IMR-90 (cell line): ENCODE data around the gene MUC21.
A peak's percentile ranks its signal among the peaks of the same experiment; 100 is the strongest.

Experiments
- FOS ChIP-seq: fragments of 150-350 bp; IDR thresholded peaks from 2 replicates; pipeline ENCODE4 v1.6.1; 2016; ENCODE audit warnings: low read depth, low read length
- MAZ ChIP-seq: IDR thresholded peaks from 2 replicates; pipeline ENCODE4 v1.6.1; 2012; ENCODE audit warnings: low read depth, mild to moderate bottlenecking, low read length, improper control_type of control experiment, moderate library complexity, borderline replicate concordance
- MXI1 ChIP-seq: IDR thresholded peaks from 2 replicates; pipeline ENCODE4 v1.6.1; 2012; ENCODE audit warnings: low read depth, mild to moderate bottlenecking, low read length, moderate library complexity, borderline replicate concordance
- NFE2L2 ChIP-seq: fragments of 150-350 bp; IDR thresholded peaks from 2 replicates; pipeline ENCODE4 v1.6.1; 2016; ENCODE audit warnings: low read depth, mild to moderate bottlenecking, low read length
- POLR2A ChIP-seq: IDR thresholded peaks from 2 replicates; pipeline ENCODE4 v1.6.1; 2012; ENCODE audit warnings: mild to moderate bottlenecking, low read depth, low read length
- RAD21 ChIP-seq: IDR thresholded peaks from 2 replicates; pipeline ENCODE4 v1.6.1; 2012; ENCODE audit warnings: low read length, improper control_type of control experiment
- RCOR1 ChIP-seq: IDR thresholded peaks from 2 replicates; pipeline ENCODE4 v1.6.1; 2012; ENCODE audit warnings: mild to moderate bottlenecking, low read length, improper control_type of control experiment; ENCODE audit not compliant: insufficient replicate concordance
- RFX5 ChIP-seq: IDR thresholded peaks from 2 replicates; pipeline ENCODE4 v1.8.0; 2012; ENCODE audit warnings: low read depth, mild to moderate bottlenecking, low read length, moderate library complexity
- SMC3 ChIP-seq: fragments of 150-350 bp; IDR thresholded peaks from 2 replicates; pipeline ENCODE4 v1.6.1; 2016; ENCODE audit warnings: low read depth, mild to moderate bottlenecking, antibody characterized with exemption, low read length, moderate library complexity
- TF ChIP-seq, protein P1 (sequence below): fragments of 150-350 bp; IDR thresholded peaks from 2 replicates; pipeline ENCODE4 v1.6.1; 2016; ENCODE audit warnings: low read depth, mild to moderate bottlenecking, low read length, moderate library complexity, borderline replicate concordance
- TF ChIP-seq, protein P2 (sequence below): conservative IDR thresholded peaks from 2 replicates; pipeline ENCODE4 v1.5.1; 2012; ENCODE audit warnings: mild to moderate bottlenecking, low read depth, low read length, improper control_type of control experiment
- TF ChIP-seq, protein P3 (sequence below): fragments of 150-350 bp; IDR thresholded peaks from 2 replicates; pipeline ENCODE4 v1.6.1; 2017; ENCODE audit warnings: mild to moderate bottlenecking, antibody characterized with exemption, low read length, low read depth

DNA sequence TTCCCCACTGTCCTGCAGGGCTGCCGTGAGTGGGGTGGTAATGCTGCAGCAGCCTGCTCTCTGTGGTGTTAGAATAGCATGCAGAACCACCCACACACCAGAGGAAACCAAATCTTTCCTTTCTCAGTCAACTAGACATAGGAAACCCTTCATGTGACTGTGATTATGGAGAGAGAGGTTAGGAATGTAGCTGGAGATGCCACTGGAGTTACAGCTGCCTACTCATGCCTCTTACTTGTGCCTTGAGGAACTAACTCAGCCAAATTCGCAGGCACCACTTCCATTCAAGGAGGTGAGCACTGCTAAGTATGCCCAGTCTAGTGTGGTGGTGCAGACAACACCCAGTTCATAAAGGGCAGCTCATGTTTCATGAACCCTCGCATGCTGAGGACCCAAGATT lies 54.2 kb downstream of the MUC21 start:
- TF ChIP-seq RCOR1 (no peak), POLR2A (no peak), MAZ (no peak), MXI1 (no peak), FOS (no peak), RFX5 (no peak), SMC3 (no peak), RAD21 (no peak), NFE2L2 (no peak)
- TF ChIP-seq, protein P1, sequence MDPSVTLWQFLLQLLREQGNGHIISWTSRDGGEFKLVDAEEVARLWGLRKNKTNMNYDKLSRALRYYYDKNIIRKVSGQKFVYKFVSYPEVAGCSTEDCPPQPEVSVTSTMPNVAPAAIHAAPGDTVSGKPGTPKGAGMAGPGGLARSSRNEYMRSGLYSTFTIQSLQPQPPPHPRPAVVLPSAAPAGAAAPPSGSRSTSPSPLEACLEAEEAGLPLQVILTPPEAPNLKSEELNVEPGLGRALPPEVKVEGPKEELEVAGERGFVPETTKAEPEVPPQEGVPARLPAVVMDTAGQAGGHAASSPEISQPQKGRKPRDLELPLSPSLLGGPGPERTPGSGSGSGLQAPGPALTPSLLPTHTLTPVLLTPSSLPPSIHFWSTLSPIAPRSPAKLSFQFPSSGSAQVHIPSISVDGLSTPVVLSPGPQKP: no peak
- TF ChIP-seq, protein P2, sequence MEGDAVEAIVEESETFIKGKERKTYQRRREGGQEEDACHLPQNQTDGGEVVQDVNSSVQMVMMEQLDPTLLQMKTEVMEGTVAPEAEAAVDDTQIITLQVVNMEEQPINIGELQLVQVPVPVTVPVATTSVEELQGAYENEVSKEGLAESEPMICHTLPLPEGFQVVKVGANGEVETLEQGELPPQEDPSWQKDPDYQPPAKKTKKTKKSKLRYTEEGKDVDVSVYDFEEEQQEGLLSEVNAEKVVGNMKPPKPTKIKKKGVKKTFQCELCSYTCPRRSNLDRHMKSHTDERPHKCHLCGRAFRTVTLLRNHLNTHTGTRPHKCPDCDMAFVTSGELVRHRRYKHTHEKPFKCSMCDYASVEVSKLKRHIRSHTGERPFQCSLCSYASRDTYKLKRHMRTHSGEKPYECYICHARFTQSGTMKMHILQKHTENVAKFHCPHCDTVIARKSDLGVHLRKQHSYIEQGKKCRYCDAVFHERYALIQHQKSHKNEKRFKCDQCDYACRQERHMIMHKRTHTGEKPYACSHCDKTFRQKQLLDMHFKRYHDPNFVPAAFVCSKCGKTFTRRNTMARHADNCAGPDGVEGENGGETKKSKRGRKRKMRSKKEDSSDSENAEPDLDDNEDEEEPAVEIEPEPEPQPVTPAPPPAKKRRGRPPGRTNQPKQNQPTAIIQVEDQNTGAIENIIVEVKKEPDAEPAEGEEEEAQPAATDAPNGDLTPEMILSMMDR: no peak
- TF ChIP-seq, protein P3, sequence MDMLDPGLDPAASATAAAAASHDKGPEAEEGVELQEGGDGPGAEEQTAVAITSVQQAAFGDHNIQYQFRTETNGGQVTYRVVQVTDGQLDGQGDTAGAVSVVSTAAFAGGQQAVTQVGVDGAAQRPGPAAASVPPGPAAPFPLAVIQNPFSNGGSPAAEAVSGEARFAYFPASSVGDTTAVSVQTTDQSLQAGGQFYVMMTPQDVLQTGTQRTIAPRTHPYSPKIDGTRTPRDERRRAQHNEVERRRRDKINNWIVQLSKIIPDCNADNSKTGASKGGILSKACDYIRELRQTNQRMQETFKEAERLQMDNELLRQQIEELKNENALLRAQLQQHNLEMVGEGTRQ: peak; percentile 46; the same call in 1 of the 2 replicates
